Limb (tissue), 2 donors: ENCODE results near the gene SALL1.

ENCODE experiments used
- DNase-seq, 2 donors: peaks; one replicate each; pipeline ENCODE4 v3.0.0-alpha.2; 2016; ENCODE audit errors: extremely low spot score in 2 of 2

Gene SALL1

GRCh38 chr16:51143196-51143977 is 7.7 kb downstream of the SALL1 start:
- DNase-seq, result no peak

DNA sequence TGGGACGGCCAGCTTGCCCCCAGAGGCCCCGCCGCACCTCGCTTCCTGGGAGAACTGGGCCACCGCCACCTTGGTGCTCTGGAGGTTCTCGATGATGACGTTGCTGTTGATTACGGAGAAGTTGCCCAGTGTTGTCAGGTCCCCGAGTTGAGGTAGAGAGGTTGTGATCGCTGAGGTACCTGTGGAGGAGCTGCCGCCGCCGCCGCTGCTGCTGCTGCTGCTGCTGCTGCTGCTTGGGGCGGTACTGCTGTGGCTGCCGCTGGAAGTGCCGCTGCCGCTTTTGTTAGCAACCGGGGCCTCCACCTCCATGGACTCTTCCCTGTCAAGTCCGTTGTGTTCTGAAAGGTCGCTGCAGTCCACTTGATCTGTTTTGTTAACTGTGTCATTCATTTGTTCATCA is 9.5 kb downstream of the SALL1 start:
- DNase-seq, result no peak

- DNase-seq, result no peak
Observed at GRCh38 chr16:51141106-51141505, 10.0 kb downstream of the SALL1 start.

- DNase-seq, result no peak
Observed at GRCh38 chr16:51140112-51140511, 11.0 kb downstream of the SALL1 start.

DNA sequence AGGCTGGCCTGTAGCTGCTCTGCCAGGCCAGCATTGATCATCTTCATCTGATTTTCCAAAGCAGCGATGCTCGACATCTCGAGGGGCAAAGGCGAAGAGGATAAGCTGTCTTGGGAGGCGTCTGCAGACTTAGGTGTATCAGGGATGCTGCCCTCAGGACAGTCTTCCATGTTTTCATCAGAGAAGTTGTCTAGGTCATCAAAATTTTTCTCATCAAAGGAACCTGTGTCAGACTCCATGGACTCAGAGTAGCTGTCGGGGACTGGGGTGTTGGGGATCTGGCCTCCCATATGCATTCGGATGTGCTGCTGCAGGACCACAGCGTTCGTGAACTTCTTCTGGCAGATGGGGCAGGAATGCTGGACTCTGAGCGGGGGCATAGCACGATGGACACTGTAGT is 11.5 kb downstream of the SALL1 start:
- DNase-seq, result no peak

- no peak for DNase-seq
Observed at GRCh38 chr16:51138178-51138577, 12.9 kb downstream of the SALL1 start.

- DNase-seq, result no peak
Observed at GRCh38 chr16:51137097-51137496, 14.0 kb downstream of the SALL1 start.

DNA sequence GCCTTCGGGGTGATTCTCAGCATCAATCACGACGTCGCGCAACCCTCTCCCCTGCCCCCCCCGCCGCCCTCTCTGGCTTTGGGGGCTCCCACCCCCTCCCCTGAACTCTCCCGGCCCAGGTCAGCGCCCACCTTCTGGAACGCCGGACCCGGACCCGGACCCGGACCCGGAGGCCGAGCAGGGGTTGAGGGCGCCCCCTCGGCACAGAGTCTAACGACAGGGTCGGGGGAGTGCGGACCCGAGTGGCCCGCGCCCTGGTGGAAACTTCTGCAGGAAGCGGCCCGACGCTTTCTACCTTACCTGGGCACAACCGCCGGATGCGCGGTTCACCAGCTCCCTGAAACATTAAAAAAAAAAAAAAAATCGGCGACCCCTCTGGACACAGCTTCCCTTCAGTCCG is 16.2 kb downstream of the SALL1 start:
- DNase-seq, result no peak

- peak in 1 of 2 donors; percentile 55 for DNase-seq
Observed at GRCh38 chr16:51134269-51134812, 16.7 kb downstream of the SALL1 start.

DNA sequence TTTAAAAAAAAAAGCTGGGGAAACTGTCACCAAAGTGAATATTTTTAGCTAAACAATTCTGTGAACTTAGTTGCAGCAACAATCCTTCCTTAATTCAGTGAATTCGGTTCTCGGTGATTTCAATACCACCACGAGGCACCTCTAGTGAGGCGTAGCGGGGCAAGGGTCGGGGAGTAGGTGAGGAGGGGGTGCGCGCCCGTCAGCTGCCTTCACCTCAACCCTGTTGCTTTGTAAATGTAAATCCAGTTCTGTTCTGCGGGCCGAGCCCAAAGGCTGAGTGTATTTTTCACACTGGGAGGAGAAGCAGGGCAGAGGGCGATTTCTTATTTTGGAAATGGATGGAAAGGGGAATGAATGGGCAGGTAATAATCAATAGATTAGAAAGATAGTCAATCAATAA is 17.4 kb downstream of the SALL1 start:
- no peak for DNase-seq

- DNase-seq, result no peak
Observed at GRCh38 chr16:51133183-51133582, 17.9 kb downstream of the SALL1 start.

GRCh38 chr16:51132490-51133115 is 18.5 kb downstream of the SALL1 start:
- no peak for DNase-seq

DNA sequence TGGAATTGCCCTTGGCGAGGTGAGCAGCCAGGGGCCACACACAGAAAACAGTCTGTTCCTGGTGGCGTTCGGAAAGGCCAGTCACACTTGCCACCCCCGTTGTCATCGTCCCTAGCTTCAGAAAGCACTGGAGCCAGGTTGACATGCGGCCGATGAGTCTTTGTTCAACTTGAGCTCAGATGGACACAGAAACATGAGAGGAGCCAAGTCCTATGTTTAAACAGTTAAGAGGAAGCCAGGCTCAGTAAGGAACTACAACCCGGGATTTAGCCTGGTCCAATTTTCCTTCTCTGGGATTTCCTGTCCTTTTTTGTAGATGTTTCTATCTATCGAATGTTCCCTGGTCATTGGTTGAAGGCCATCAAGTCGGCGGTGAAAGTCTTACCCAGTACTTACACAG is 19.5 kb downstream of the SALL1 start:
- DNase-seq, result no peak

GRCh38 chr16:51129105-51129504 is 22.0 kb downstream of the SALL1 start:
- DNase-seq, result no peak

DNA sequence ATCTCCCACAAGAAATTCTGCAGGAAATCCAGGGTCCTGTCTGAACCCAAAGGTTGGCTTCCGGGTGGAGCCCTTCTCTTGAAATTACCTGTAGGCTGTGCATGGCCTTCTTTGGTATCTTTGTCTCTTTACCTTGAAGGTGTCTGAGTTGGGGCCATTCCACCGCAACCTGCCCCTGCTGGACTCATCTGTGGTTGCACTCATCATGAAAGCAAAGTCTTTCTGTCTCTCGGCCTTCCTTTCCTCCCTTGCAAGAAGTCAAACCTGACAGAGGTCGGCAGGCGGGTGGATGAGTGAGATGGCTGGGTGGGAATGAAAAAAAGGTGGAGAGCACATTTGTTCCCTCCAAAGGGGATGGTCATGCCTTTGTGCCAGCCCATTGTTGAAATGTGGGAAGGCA is 25.1 kb downstream of the SALL1 start:
- DNase-seq, result no peak

- DNase-seq, result no peak
Observed at GRCh38 chr16:51124896-51125295, 26.2 kb downstream of the SALL1 start.

DNA sequence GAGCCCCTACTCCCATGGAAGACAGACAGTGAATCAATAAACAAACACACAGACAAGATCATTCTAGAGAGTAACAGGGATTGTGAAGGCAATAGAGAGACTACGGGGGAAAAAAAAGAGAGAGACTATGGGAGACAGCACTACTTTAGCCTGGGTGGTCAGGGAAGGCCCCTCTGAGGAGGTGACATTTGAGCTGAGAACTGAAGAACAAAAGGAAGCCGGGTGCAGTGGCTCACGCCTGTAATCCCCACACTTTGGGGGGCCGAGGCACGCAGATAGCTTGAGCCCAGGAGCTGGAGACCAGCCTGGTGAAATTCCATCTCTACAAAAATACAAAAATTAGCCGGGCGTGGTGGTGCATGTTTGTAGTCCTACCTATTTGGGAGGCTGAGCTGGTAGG is 29.2 kb downstream of the SALL1 start:
- DNase-seq, result no peak

DNA sequence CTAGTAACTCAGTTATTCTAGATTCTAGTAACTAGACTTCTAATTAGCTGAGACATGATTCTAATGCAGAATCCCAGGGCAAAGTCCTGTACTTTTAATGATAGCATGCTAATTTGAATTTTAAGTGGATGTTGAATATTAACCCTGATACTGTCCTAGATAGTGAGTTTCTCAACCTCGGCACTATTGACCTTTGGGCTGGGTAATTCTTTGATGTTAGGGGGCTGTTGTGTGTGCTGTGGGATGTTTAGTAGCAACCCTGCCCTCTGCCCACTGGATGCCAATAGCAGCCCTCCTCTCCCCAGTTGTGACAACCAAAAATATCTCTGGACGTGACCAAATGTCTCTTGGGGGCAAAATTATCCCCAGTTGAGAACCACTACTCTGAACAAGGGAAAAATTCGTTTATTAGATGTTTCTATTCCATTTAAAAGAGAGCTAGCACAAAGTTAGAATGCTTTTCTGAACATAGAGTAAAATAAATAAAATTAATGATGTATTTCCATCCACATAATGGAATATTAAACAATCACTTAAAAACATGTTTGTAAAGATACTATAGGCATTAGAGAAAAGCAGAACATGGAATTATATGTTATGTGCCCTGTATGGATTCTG is 30.2 kb downstream of the SALL1 start:
- DNase-seq, result no peak

DNA sequence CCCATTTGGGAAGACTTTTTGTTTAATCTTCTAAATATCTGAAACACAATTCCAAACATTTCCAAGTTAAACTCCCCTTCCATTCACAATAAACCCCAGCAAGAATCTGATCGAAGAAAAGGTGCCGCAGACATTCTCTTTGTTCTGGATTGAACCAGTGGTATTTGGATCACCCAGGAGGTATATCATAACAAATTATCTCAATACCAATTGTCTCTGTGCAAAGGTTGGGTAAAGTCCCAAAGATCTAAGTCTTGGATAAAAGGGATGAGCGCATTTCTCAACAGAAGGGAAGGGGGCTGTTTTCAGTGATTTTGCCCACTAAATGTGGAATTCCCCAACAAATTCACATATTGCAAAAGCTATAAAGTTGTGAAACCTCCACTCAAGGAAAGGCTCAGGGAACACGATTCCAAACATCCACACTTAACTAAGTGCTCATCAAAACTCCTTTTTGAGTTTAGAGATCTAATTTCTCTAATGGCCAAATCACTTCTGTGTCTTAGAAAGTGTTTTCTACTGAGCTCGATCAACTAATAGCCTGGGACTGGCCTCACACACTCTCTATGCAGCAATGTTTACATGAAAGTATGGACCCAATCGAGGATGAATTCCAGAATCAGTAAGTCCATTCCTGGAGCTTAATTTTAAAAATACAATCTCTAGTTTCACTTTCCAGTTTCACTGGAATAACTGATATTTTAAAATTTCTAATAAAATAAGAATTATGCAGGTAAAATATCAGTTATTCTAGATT is 30.9 kb downstream of the SALL1 start:
- DNase-seq, result no peak

GRCh38 chr16:51119556-51119955 is 31.5 kb downstream of the SALL1 start:
- DNase-seq, result no peak

DNA sequence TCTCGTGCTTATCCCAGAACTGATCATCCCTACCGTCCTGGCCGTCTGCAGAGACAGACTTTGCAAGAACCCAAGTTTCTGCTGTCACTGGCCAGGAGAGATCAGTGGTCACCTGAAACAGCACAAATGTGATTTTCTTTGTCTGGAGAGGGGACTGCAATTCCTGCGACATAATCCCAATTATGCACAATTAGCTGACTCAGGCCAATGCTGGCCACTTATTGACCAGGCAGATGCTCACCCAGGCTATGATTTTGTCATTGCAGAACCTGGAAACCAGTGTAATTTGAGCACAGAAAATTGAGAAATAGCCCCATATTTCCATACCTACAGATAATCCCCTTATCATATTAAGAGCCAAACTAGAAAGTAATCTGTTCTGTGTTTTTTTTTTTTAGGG is 34.7 kb downstream of the SALL1 start:
- DNase-seq, result no peak

DNA sequence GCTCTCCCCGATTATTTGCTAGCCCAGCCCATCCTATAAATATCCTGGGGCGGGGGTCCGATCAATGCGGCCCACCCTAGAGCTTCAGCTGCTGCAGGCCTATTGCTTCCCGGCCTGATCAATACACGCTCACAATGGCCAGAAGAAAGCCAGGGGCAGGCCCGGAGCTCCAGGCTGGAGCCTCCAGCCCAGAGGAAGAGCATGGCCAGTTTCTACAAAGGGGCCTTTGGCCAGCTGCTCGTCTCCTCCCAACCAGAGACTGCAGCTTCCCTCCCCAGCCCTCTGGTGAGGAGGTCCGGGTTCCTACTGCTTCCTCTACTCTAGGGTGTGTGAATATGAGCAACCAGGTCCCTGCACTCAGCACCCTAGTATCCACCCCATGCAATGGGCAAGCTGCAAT is 36.7 kb downstream of the SALL1 start:
- DNase-seq, result no peak
